ENCODE data around the gene GRAMD2B.

GRAMD2B gene

GRCh38 chr5:126543009-126543408 lies 119.8 kb downstream of the GRAMD2B start:
- no peak for DNase-seq (ENCODE audit: low spot score)

- no peak for DNase-seq (ENCODE audit: low spot score)
These were observed 120.5 kb downstream of the GRAMD2B start for GRCh38 chr5:126543660-126544059.
